Epithelial cell of prostate (primary cell): ENCODE measurements around the gene BEAN1.
A peak's percentile ranks its signal among the peaks of the same experiment; 100 is the strongest.

Experiments
- DNase-seq: peaks from one replicate; pipeline ENCODE4 v3.0.0-alpha.2; 2011; ENCODE audit warnings: low read depth, low spot score
- H3K27ac ChIP-seq: fragments of 450-650 bp; 2 replicates; pipeline ENCODE4 v1.5.1; 2017; ENCODE audit warnings: mild to moderate bottlenecking

BEAN1 gene

GRCh38 chr16:66427036-66427860 is at the start of gene BEAN1:
TSS of gene BEAN1 (plus strand) at chr16:66427295. CDS start at chr16:66437677, 10,382 bp downstream.
- H3K27ac ChIP-seq: no peak within 1 kb of the TSS
- DNase-seq: no peak

GRCh38 chr16:66377324-66377723 is 49.8 kb upstream of the BEAN1 start:
- no peak overlapping the region for H3K27ac ChIP-seq
- no peak for DNase-seq

GRCh38 chr16:66378741-66379570 is 48.1 kb upstream of the BEAN1 start:
- no peak for DNase-seq
- no peak overlapping the region for H3K27ac ChIP-seq

- DNase-seq: no peak
- no peak overlapping the region for H3K27ac ChIP-seq
These were observed 47.5 kb upstream of the BEAN1 start for GRCh38 chr16:66379571-66379941.

GRCh38 chr16:66380421-66380820 is 46.7 kb upstream of the BEAN1 start:
- no peak for DNase-seq
- no peak overlapping the region for H3K27ac ChIP-seq

- DNase-seq: no peak
- H3K27ac ChIP-seq: peak overlapping the region; percentile 81
These were observed 45.4 kb upstream of the BEAN1 start for GRCh38 chr16:66381585-66382170.

- no peak for DNase-seq
- H3K27ac ChIP-seq: peak overlapping the region; percentile 81
These were observed 44.7 kb upstream of the BEAN1 start for GRCh38 chr16:66382171-66382965.

GRCh38 chr16:66382966-66383299 is 44.2 kb upstream of the BEAN1 start:
- peak overlapping the region; percentile 81 for H3K27ac ChIP-seq
- DNase-seq: peak; percentile 12

GRCh38 chr16:66383551-66383950 is 43.5 kb upstream of the BEAN1 start:
- H3K27ac ChIP-seq: peak overlapping the region; percentile 81
- no peak for DNase-seq

GRCh38 chr16:66385415-66385814 is 41.7 kb upstream of the BEAN1 start:
- H3K27ac ChIP-seq: no peak overlapping the region
- DNase-seq: no peak

GRCh38 chr16:66386629-66387622 is 40.2 kb upstream of the BEAN1 start:
- DNase-seq: no peak
- no peak overlapping the region for H3K27ac ChIP-seq

- DNase-seq: no peak
These were observed 39.2 kb upstream of the BEAN1 start for GRCh38 chr16:66387817-66388332.

GRCh38 chr16:66388350-66389139 is 38.5 kb upstream of the BEAN1 start:
- DNase-seq: no peak
- no peak overlapping the region for H3K27ac ChIP-seq

More at GRCh38 chr16:66387817-66388332, 39.2 kb upstream of the BEAN1 start:
- no peak overlapping the region for H3K27ac ChIP-seq

GRCh38 chr16:66389256-66390176 is 37.6 kb upstream of the BEAN1 start:
- no peak for DNase-seq
- no peak overlapping the region for H3K27ac ChIP-seq

GRCh38 chr16:66390346-66391108 is 36.6 kb upstream of the BEAN1 start:
- H3K27ac ChIP-seq: no peak overlapping the region
- DNase-seq: no peak
